ENCODE measurements around the gene ILDR2.
"Not testable (repeated sequence)": the region's sequence is repeated elsewhere in the genome, so short reads cannot be mapped to it uniquely, and the experiment has no call there.

The ILDR2 gene

GRCh38 chr1:166895766-166896165, 79.6 kb downstream of the ILDR2 start:
- H3K4me3 ChIP-seq (ENCODE audit: low read depth, low read length), result no peak overlapping the region
- TF ChIP-seq, protein P1, sequence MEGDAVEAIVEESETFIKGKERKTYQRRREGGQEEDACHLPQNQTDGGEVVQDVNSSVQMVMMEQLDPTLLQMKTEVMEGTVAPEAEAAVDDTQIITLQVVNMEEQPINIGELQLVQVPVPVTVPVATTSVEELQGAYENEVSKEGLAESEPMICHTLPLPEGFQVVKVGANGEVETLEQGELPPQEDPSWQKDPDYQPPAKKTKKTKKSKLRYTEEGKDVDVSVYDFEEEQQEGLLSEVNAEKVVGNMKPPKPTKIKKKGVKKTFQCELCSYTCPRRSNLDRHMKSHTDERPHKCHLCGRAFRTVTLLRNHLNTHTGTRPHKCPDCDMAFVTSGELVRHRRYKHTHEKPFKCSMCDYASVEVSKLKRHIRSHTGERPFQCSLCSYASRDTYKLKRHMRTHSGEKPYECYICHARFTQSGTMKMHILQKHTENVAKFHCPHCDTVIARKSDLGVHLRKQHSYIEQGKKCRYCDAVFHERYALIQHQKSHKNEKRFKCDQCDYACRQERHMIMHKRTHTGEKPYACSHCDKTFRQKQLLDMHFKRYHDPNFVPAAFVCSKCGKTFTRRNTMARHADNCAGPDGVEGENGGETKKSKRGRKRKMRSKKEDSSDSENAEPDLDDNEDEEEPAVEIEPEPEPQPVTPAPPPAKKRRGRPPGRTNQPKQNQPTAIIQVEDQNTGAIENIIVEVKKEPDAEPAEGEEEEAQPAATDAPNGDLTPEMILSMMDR (IDR thresholded peaks at IDR 0.05; ENCODE audit: low read depth, low read length), result no peak

GRCh38 chr1:166889776-166890175, 85.6 kb downstream of the ILDR2 start:
- TF ChIP-seq, protein P1 (IDR thresholded peaks at IDR 0.05; ENCODE audit: low read depth, low read length), result no peak
- no peak overlapping the region for H3K4me3 ChIP-seq (ENCODE audit: low read depth, low read length)

DNA sequence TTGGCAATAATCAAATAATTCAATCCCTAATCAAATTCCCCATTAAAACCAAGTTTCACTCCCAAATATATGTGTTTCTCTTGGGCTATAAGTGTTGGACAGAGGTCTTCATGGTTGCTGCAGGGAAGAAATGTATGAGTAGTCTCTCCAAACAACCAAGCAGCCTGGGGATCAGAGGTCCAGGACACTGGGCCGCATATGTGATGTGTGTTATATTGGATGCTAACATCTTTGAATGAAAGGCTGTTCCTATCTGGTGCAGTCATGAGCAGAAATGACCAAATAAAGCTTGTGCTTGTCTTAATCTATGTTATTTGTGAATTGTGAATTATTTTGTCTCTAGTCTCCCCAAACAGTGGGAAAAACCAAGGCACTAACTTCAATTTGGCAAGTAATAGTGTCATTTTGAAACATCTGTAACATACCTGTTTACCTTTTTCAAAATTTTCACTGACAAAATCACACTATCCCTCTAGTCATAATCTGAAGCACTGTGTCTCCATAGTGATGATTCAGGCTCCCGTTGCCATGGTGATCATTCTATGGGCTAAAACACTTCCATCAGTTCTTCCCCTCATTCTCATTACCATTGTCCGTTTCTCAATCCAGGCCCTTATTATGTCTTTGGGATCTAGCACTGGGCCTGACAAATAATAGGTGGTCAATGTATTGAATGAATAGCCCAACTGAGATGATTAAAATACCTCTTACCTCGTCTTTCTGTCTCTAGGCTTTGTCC, 86.8 kb downstream of the ILDR2 start:
- TF ChIP-seq, protein P1 (IDR thresholded peaks at IDR 0.05; ENCODE audit: low read depth, low read length), result no peak
- no peak overlapping the region for H3K4me3 ChIP-seq (ENCODE audit: low read depth, low read length)

GRCh38 chr1:166884971-166885370, 90.4 kb downstream of the ILDR2 start:
- H3K4me3 ChIP-seq (ENCODE audit: low read depth, low read length), result no peak overlapping the region
- TF ChIP-seq, protein P1 (IDR thresholded peaks at IDR 0.05; ENCODE audit: low read depth, low read length), result no peak

- no peak overlapping the region for H3K4me3 ChIP-seq (ENCODE audit: low read depth, low read length)
Measured at GRCh38 chr1:166884040-166884642, 91.2 kb downstream of the ILDR2 start.

GRCh38 chr1:166882893-166883292, 92.4 kb downstream of the ILDR2 start:
- TF ChIP-seq, protein P1 (IDR thresholded peaks at IDR 0.05; ENCODE audit: low read depth, low read length), result no peak
- H3K4me3 ChIP-seq (ENCODE audit: low read depth, low read length), result no peak overlapping the region

More at GRCh38 chr1:166884040-166884642, 91.2 kb downstream of the ILDR2 start:
- TF ChIP-seq, protein P1 (IDR thresholded peaks at IDR 0.05; ENCODE audit: low read depth, low read length), result peak; percentile 43

- H3K4me3 ChIP-seq (ENCODE audit: low read depth, low read length), result not testable (repeated sequence)
Measured at GRCh38 chr1:166878173-166878917, 97.0 kb downstream of the ILDR2 start.
